ENCODE measurements around the gene CSNK1A1. TPM values are rescaled to one million over a fixed set of nuclear protein-coding genes. Genes with fewer than 3 reads are reported as not detected.

CSNK1A1 gene
- total and polyA plus RNA-seq, 2 of the 4 experiments (the other 2 are of a cell fraction): 140 to 419 TPM

- Histone ChIP-seq H2BK5ac (ENCODE audit: low read depth, low read length, poor library complexity, severe bottlenecking) (no peak overlapping the region), H3K27me3 (ENCODE audit: control insufficient read depth, insufficient read depth, low read length) (no peaks in the 10 kb centered on the region; the same call in 1 of the 2 replicates)
- TF ChIP-seq MXI1 (IDR thresholded peaks at IDR 0.05; ENCODE audit: borderline replicate concordance, low read depth, low read length) (no peak), NFE2L2 (IDR thresholded peaks at IDR 0.05; ENCODE audit: low read depth, low read length) (no peak), RFX5 (IDR thresholded peaks at IDR 0.05; ENCODE audit: low read depth, low read length) (no peak), USF2 (IDR thresholded peaks at IDR 0.05; ENCODE audit: low read depth, low read length) (no peak), CHD1 (IDR thresholded peaks at IDR 0.05; ENCODE audit: low read depth, low read length) (no peak), CTCF (conservative IDR thresholded peaks at IDR 0.05; ENCODE audit: low read depth, low read length) (no peak), FOS (IDR thresholded peaks at IDR 0.05; ENCODE audit: low read depth, low read length) (no peak), POLR2A (IDR thresholded peaks at IDR 0.05; ENCODE audit: low read depth, low read length) (no peak), BHLHE40 (IDR thresholded peaks at IDR 0.05; ENCODE audit: low read depth, low read length) (no peak), ELK1 (IDR thresholded peaks at IDR 0.05; ENCODE audit: borderline replicate concordance, low read depth, low read length) (no peak), RCOR1 (IDR thresholded peaks at IDR 0.05; ENCODE audit: insufficient replicate concordance, low read length) (no peak), SMC3 (IDR thresholded peaks at IDR 0.05; ENCODE audit: low read depth, low read length) (no peak), RAD21 (IDR thresholded peaks at IDR 0.05; ENCODE audit: low read length) (no peak), MAFK (IDR thresholded peaks at IDR 0.05; ENCODE audit: low read depth, low read length) (no peak), MAZ (IDR thresholded peaks at IDR 0.05; ENCODE audit: borderline replicate concordance, low read depth, low read length) (no peak), CEBPB (IDR thresholded peaks at IDR 0.05; ENCODE audit: low read depth, low read length) (no peak)
Measured at GRCh38 chr5:149600932-149601331, 49.7 kb upstream of the CSNK1A1 start.

More at GRCh38 chr5:149600932-149601331, 49.7 kb upstream of the CSNK1A1 start:
- Histone ChIP-seq H4K20me1 (ENCODE audit: insufficient read depth, low read length) (no peaks in the 10 kb centered on the region), H3K27ac (ENCODE audit: insufficient read depth, low read length) (no peak overlapping the region), H3K4me2 (ENCODE audit: low read depth, low read length) (no peak overlapping the region), H4K8ac (ENCODE audit: low read depth in 2 of 2, low read length in 2 of 2) (no peak overlapping the region), H3K18ac (ENCODE audit: low read depth, low read length) (no peak overlapping the region), H3K4me3 (ENCODE audit: insufficient read depth, low read depth, low read length) (no peak overlapping the region), H4K5ac (ENCODE audit: low read depth, low read length) (no peak overlapping the region), H2BK20ac (ENCODE audit: low read depth, low read length) (no peak overlapping the region), H3K9me3 (ENCODE audit: control insufficient read depth, insufficient read depth, low read length) (no peaks in the 10 kb centered on the region), H3K9me1 (ENCODE audit: insufficient read depth, low read length) (peaks cover 7% of the 10 kb centered on the region), H4K91ac (ENCODE audit: insufficient read depth, low read depth, low read length) (no peak overlapping the region), H3K14ac (replicated peaks; ENCODE audit: low read depth, low read length) (no peak overlapping the region), H3K4ac (ENCODE audit: low read depth, low read length) (no peak overlapping the region), H2BK120ac (ENCODE audit: low read depth, low read length) (no peak overlapping the region), H3K9ac (ENCODE audit: low read depth, low read length) (no peak overlapping the region), H3K23ac (ENCODE audit: low read depth, low read length) (no peak overlapping the region), H2AFZ (replicated peaks; ENCODE audit: low read length, poor library complexity) (no peak overlapping the region), H3K4me1 (ENCODE audit: control insufficient read depth, insufficient read depth, low read length) (0 out of 2 replicates have a peak, but pooled peaks cover under 1% of the 10 kb centered on the region), H2BK15ac (ENCODE audit: low read depth, low read length) (no peak overlapping the region), H2AK9ac (replicated peaks; ENCODE audit: low read depth, low read length, poor library complexity) (no peak overlapping the region), H3K79me1 (ENCODE audit: low read depth in 1 of 2, low read length in 2 of 2) (no peaks in the 10 kb centered on the region), H2AK5ac (ENCODE audit: low read depth, low read length) (no peak overlapping the region), H3K36me3 (ENCODE audit: control insufficient read depth, insufficient read depth, low read length) (no peaks in the 10 kb centered on the region), H3K56ac (ENCODE audit: extremely low read depth, insufficient read depth, low read length) (no peak overlapping the region)
- POLR2A ChIA-PET (ENCODE audit: unreplicated experiment): no interaction called here
- dilution Hi-C loops (cut with HindIII; ENCODE audit: low sequenced_read_pairs, unreplicated experiment): no loop called here
- CTCF ChIA-PET: interaction anchor here (1.4 kb wide), 1 partner anchor 15 kb away, joined by 3 read pairs; no protein-coding TSS in a partner anchor
- in situ Hi-C loops (cut with MboI; ENCODE audit: low sequenced_read_pairs): no loop called here
- DNase-seq (no peak), ATAC-seq (ENCODE audit: low read depth) (no peak)
- intact Hi-C loops (cut with micrococcal nuclease): no loop called here
- no TSS peak for BruUV-seq (replicated peaks)
- no CpG with 5 or more reads among the region's 3 CpGs for WGBS, 2 experiments (ENCODE audit: extremely low coverage in 2 of 2, insufficient read length in 1 of 2)
